ENCODE data around the gene CMIP. TPM values are rescaled to one million over a fixed set of nuclear protein-coding genes. Genes with fewer than 3 reads are reported as not detected.

CMIP gene
- total RNA-seq, 2 donors from 2014 or later = 35.5 to 51.5 TPM

- ATAC-seq (no peak), DNase-seq (ENCODE audit: low spot score in 2 of 2) (no peak)
- Mint-ChIP-seq H3K36me3 (peaks cover 0 to 1% of the 10 kb centered on the region in 2 donors), H3K9me3 (no peaks in the 10 kb centered on the region), H3K27ac (no peak overlapping the region)
These were observed 66.8 kb downstream of the CMIP start for GRCh38 chr16:81511371-81511770.

- no peak for ATAC-seq
- peaks cover 0 to 6% of the 10 kb centered on the region in 2 donors for H3K36me3 Mint-ChIP-seq
- H3K27ac Mint-ChIP-seq = peak overlapping the region in 1 of 2 donors; percentile 15
- no peaks in the 10 kb centered on the region for H3K9me3 Mint-ChIP-seq
- no peak for DNase-seq (ENCODE audit: low spot score in 2 of 2)
These were observed 68.8 kb downstream of the CMIP start for GRCh38 chr16:81513204-81514040.

GRCh38 chr16:81514041-81514559 lies 69.5 kb downstream of the CMIP start:
- ATAC-seq = no peak
- H3K9me3 Mint-ChIP-seq = no peaks in the 10 kb centered on the region
- H3K36me3 Mint-ChIP-seq = peaks cover 0 to 6% of the 10 kb centered on the region in 2 donors
- H3K27ac Mint-ChIP-seq = peak overlapping the region; percentile 15 to 30
- no peak for DNase-seq (ENCODE audit: low spot score in 2 of 2)

- DNase-seq (ENCODE audit: low spot score in 2 of 2) (no peak), ATAC-seq (no peak)
- H3K36me3 Mint-ChIP-seq = peaks cover 0 to 6% of the 10 kb centered on the region in 2 donors
- H3K9me3 Mint-ChIP-seq = no peaks in the 10 kb centered on the region
- H3K27ac Mint-ChIP-seq = peak overlapping the region in 1 of 2 donors; percentile 30
These were observed 70.1 kb downstream of the CMIP start for GRCh38 chr16:81514568-81515258.

- Mint-ChIP-seq H3K27ac (no peak overlapping the region), H3K36me3 (peaks cover 0 to 6% of the 10 kb centered on the region in 2 donors)
These were observed 70.7 kb downstream of the CMIP start for GRCh38 chr16:81515281-81515680.

GRCh38 chr16:81515721-81516120 lies 71.1 kb downstream of the CMIP start:
- no peak overlapping the region for H3K27ac Mint-ChIP-seq
- H3K36me3 Mint-ChIP-seq = peaks cover 0 to 6% of the 10 kb centered on the region in 2 donors
- no peak for DNase-seq (ENCODE audit: low spot score in 2 of 2)
- ATAC-seq = no peak
- H3K9me3 Mint-ChIP-seq = no peaks in the 10 kb centered on the region

More at GRCh38 chr16:81515281-81515680, 70.7 kb downstream of the CMIP start:
- DNase-seq (ENCODE audit: low spot score in 2 of 2) = no peak
- no peaks in the 10 kb centered on the region for H3K9me3 Mint-ChIP-seq
- ATAC-seq = no peak

GRCh38 chr16:81516478-81517149 lies 72.0 kb downstream of the CMIP start:
- peak overlapping the region in 1 of 2 donors; percentile 14 for H3K27ac Mint-ChIP-seq
- ATAC-seq = no peak
- no peak for DNase-seq (ENCODE audit: low spot score in 2 of 2)
- H3K36me3 Mint-ChIP-seq = peaks cover 0 to 6% of the 10 kb centered on the region in 2 donors
- H3K9me3 Mint-ChIP-seq = no peaks in the 10 kb centered on the region

- no peak for ATAC-seq
- DNase-seq (ENCODE audit: low spot score in 2 of 2) = no peak
- Mint-ChIP-seq H3K27ac (no peak overlapping the region), H3K36me3 (peaks cover 0 to 6% of the 10 kb centered on the region in 2 donors), H3K9me3 (no peaks in the 10 kb centered on the region)
These were observed 72.5 kb downstream of the CMIP start for GRCh38 chr16:81517150-81517499.

- Mint-ChIP-seq H3K27ac (no peak overlapping the region), H3K36me3 (peaks cover 0 to 6% of the 10 kb centered on the region in 2 donors), H3K9me3 (no peaks in the 10 kb centered on the region)
- no peak for DNase-seq (ENCODE audit: low spot score in 2 of 2)
- no peak for ATAC-seq
These were observed 73.2 kb downstream of the CMIP start for GRCh38 chr16:81517629-81518438.

GRCh38 chr16:81518439-81518757 lies 73.8 kb downstream of the CMIP start:
- Mint-ChIP-seq H3K36me3 (peaks cover 0 to 10% of the 10 kb centered on the region in 2 donors), H3K27ac (peak overlapping the region in 1 of 2 donors; percentile 17), H3K9me3 (no peaks in the 10 kb centered on the region)
- DNase-seq (ENCODE audit: low spot score in 2 of 2) (no peak), ATAC-seq (no peak)

- Mint-ChIP-seq H3K9me3 (no peaks in the 10 kb centered on the region), H3K27ac (no peak overlapping the region), H3K36me3 (peaks cover 0 to 10% of the 10 kb centered on the region in 2 donors)
- ATAC-seq (no peak), DNase-seq (ENCODE audit: low spot score in 2 of 2) (no peak)
These were observed 74.9 kb downstream of the CMIP start for GRCh38 chr16:81519301-81520150.

GRCh38 chr16:81520151-81520470 lies 75.5 kb downstream of the CMIP start:
- Mint-ChIP-seq H3K9me3 (no peaks in the 10 kb centered on the region), H3K36me3 (peaks cover 0 to 10% of the 10 kb centered on the region in 2 donors), H3K27ac (no peak overlapping the region)
- DNase-seq (ENCODE audit: low spot score in 2 of 2) (no peak), ATAC-seq (no peak)

GRCh38 chr16:81520560-81521135 lies 76.0 kb downstream of the CMIP start:
- H3K36me3 Mint-ChIP-seq = peaks cover 0 to 10% of the 10 kb centered on the region in 2 donors
- no peaks in the 10 kb centered on the region for H3K9me3 Mint-ChIP-seq
- peak overlapping the region in 1 of 2 donors; percentile 30 for H3K27ac Mint-ChIP-seq
- no peak for DNase-seq (ENCODE audit: low spot score in 2 of 2)
- no peak for ATAC-seq

- DNase-seq (ENCODE audit: low spot score in 2 of 2) = peak in 1 of 2 donors; percentile 28
- H3K9me3 Mint-ChIP-seq = no peaks in the 10 kb centered on the region
- peak overlapping the region in 1 of 2 donors; percentile 34 for H3K27ac Mint-ChIP-seq
These were observed 76.6 kb downstream of the CMIP start for GRCh38 chr16:81521141-81521626.

GRCh38 chr16:81522108-81522701 lies 77.6 kb downstream of the CMIP start:
- Mint-ChIP-seq H3K9me3 (no peaks in the 10 kb centered on the region), H3K36me3 (peaks cover 0 to 4% of the 10 kb centered on the region in 2 donors), H3K27ac (no peak overlapping the region)
- ATAC-seq = no peak
- DNase-seq (ENCODE audit: low spot score in 2 of 2) = no peak

More at GRCh38 chr16:81521141-81521626, 76.6 kb downstream of the CMIP start:
- peak; percentile 81 to 87 for ATAC-seq
- H3K36me3 Mint-ChIP-seq = peaks cover 0 to 10% of the 10 kb centered on the region in 2 donors
